Peyer's patch (tissue), 4 donors: ENCODE data around the gene TRIM24.

Experiments
- POLR2A ChIP-seq, 2 donors: fragments of 450-650 bp; IDR thresholded peaks; one replicate each; pipeline ENCODE4 v1.5.1; 2017; ENCODE audit warnings: antibody characterized with exemption in 2 of 2, mild to moderate bottlenecking in 2 of 2, moderate library complexity in 2 of 2
- TF ChIP-seq, protein P1 (sequence below), 6 experiments: fragments of 450-650 bp in 4 of 6; fragments of 200-600 bp in 2 of 6; sonication (generic) in 1 of 6; IDR thresholded peaks; one replicate each; pipeline ENCODE4 v1.5.1; 2017 to 2019; ENCODE audit warnings: antibody characterized with exemption in 6 of 6, mild to moderate bottlenecking in 3 of 6, moderate library complexity in 1 of 6

DNA sequence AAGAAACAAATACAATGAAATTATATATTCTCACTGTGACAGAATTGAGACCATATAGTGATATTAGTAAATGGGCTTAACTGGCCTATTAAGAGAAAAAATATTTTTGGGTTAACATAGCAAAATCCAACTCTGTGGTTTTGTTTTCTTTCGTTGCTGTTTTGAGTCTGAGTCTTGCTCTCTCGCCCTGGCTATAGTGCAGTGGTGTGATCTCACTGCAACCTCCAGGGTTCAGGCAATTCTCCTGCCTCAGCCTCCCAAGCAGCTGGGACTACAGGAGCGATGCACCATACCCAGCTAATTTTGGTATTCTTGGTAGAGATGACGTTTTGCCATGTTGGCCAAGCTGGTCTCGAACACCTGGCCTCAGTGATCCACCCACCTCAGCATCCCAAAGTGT lies 15.3 kb downstream of the TRIM24 start:
- TF ChIP-seq, protein P1, sequence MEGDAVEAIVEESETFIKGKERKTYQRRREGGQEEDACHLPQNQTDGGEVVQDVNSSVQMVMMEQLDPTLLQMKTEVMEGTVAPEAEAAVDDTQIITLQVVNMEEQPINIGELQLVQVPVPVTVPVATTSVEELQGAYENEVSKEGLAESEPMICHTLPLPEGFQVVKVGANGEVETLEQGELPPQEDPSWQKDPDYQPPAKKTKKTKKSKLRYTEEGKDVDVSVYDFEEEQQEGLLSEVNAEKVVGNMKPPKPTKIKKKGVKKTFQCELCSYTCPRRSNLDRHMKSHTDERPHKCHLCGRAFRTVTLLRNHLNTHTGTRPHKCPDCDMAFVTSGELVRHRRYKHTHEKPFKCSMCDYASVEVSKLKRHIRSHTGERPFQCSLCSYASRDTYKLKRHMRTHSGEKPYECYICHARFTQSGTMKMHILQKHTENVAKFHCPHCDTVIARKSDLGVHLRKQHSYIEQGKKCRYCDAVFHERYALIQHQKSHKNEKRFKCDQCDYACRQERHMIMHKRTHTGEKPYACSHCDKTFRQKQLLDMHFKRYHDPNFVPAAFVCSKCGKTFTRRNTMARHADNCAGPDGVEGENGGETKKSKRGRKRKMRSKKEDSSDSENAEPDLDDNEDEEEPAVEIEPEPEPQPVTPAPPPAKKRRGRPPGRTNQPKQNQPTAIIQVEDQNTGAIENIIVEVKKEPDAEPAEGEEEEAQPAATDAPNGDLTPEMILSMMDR (IDR thresholded peaks at IDR 0.05) = no peak
- TF ChIP-seq POLR2A (IDR thresholded peaks at IDR 0.05) = no peak
